Cortex of kidney (tissue), 1 donor: ENCODE data around the gene STX12.
A peak's percentile ranks its signal among the peaks of the same experiment; 100 is the strongest.

ENCODE experiments used
- DNase-seq: peaks from one replicate; lab custom pipeline; 2025; lab: John Stamatoyannopoulos, UW

STX12 gene

GRCh38 chr1:27772932-27773825, at the start of gene STX12:
Gene STX12 (plus strand): TSS chr1:27773219. CDS start chr1:27773308, 89 bp downstream.
- DNase-seq = peak; percentile 60

DNA sequence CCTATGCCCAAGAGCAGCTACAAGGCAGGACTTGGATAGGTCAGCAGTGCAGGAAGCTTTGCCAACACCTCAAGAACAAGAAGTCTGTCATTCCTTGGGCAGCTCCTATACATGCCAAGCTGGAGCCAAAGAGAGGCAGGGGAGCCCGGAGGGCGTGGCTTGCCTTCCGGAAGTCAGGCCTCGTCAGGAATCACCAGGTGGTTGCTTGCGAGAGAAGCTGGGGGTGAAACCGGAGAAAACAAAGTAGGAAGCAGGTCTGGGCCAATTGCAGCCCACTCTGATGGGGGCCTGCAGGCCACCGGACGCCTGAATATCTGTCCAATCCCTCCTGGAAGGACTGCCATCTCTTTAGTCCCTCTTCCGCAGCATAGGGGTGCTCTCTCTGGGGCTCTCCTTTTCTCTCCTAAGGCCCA, 48.1 kb upstream of the STX12 start:
- DNase-seq = no peak

GRCh38 chr1:27725374-27726172, 47.4 kb upstream of the STX12 start, which contains the start of gene FAM76A:
Gene FAM76A (plus strand): TSS chr1:27725961. CDS start chr1:27726081, 120 bp downstream.
- peak; percentile 94 for DNase-seq

DNA sequence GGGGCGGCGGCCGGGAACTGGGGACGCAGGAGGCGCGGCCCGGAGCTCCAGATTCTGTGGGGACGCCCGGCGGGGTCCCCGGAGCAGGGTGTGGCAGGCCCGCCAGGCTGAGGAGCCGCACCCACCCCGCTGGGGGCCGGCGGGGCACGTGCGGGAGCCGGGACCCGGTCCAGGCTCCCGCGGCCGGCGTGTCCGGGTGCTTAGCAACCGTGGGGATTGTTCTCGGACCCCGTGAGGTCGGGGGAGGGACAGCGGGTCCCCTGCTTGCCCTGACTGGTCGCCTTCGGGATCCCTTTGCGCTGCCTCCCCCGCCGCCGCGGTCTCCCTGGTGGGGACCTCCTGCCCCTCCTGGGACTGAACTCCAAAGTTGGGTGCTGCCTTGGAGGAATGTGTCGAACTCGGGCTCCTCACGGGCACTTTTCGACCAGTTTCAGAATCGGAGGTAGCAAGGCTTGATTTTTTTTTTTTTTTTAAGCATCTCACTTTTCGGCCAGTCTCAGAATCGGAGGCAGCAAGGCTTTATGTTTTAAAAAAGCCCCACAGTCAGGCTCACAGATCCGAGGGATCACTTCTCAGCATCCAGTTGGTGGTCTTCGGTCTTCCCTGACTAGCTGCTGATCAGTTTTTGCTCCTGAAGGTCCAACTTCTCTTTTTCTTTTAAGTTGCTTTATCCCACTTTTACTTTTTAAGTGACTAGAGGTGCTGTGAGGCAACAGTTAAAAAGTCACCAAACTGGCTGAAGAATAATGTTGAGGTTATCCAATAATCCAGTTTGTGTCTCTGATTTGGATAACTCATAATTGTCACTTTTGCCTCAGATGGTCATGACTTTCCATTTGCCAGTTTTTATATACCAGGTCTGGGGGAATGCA, 46.6 kb upstream of the STX12 start:
- DNase-seq = no peak

- DNase-seq = no peak
These were observed 45.9 kb upstream of the STX12 start for GRCh38 chr1:27727126-27727525.

DNA sequence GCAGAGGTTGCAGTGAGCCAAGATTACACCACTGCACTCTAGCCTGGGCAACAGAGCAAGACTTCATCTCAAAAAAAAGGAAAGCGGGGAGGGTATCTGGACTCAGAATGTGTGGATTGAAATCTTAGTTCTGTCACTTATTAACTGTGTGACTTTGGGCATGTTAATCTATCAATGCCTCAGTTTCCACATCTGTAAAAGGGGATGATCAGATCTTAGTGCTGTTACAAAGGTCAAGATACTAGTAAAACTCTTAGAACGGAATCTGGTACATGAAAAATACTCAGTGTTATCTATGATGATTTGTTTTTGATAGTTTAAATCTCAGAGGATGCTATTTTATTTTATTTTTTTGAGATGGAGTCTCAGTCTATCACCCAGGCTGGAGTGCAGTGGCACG, 36.8 kb upstream of the STX12 start:
- no peak for DNase-seq

DNA sequence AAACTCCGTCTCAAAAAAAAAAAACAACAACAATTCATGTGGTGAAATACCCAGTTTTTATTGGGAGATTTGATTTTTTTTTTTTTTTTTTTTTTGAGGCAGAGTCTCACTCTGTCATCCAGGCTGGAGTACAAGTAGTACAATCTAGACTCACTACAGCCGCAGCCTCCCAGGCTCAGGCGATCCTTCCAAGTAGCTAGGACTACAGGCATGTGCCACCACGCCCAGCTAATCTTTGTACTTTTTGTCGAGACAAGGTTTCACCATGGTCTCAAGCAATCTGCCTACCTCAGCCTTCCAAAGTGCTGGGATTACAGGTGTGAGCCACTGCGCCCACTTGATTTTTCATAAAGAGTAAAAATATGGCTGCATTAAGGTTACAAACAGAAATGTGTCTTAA, 31.9 kb upstream of the STX12 start:
- DNase-seq = no peak

GRCh38 chr1:27744556-27744955, 28.5 kb upstream of the STX12 start:
- no peak for DNase-seq

GRCh38 chr1:27745466-27745865, 27.6 kb upstream of the STX12 start:
- DNase-seq = no peak

DNA sequence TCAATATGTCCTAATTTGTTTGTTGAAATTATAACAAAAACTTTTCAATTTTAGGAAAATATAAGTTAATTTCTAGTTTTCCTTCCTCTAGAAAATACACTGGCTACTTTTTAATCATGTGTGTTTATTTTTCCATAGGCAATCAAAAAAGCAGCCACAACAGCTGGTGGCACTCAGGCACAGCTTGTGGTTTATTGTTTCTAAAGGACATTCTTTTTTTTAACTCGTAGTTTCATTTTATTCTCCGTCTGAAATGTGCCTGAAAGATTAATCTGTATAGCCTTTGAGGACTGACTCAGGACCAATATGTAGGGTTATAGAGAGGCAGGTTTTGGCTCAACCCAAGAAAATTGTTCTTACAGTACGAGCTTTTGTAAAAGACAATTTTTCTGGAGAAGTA, 20.7 kb upstream of the STX12 start:
- no peak for DNase-seq

GRCh38 chr1:27755286-27755685, 17.7 kb upstream of the STX12 start:
- DNase-seq = no peak

DNA sequence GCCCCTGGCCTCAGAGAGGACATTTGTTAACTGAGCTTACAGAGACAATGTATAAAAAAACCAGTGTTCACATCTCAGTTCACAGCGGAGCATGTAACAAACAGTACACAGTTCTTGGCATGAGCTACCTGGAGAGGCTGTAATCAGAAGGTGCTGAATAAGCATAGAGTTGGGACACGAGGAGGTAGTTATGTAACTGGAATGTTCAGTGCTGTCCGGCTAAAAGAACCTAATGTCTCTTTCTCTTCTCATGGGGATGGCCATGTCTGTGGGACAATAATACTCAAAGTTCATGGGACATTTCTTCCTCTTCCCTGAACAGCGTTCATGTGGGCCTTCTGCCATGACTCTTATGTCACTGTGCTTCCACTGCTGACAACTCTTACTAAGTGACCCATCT, 17.2 kb upstream of the STX12 start:
- no peak for DNase-seq

- DNase-seq = no peak
These were observed 13.8 kb upstream of the STX12 start for GRCh38 chr1:27759236-27759635.

DNA sequence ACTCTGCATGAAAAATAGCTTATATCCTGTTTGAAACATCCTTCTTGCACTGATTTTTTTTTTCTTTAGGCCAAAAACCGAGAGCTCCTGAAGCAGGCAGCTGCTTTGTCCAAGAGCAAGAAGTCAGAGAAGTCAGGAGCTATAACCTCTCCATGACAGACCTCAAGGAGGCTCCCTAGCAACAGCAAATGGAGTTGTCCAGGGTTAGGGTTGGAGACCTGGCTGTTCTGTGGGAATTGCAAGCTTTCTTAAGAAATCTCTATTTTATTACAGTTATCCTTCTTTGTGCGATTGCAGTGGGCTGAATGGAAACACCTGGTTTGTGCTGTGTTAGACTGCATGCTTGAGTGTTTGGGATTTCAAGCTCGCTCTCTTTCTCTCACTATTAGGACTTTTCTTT, 12.6 kb upstream of the STX12 start:
- no peak for DNase-seq

- no peak for DNase-seq
These were observed 11.0 kb upstream of the STX12 start for GRCh38 chr1:27762033-27762432.

DNA sequence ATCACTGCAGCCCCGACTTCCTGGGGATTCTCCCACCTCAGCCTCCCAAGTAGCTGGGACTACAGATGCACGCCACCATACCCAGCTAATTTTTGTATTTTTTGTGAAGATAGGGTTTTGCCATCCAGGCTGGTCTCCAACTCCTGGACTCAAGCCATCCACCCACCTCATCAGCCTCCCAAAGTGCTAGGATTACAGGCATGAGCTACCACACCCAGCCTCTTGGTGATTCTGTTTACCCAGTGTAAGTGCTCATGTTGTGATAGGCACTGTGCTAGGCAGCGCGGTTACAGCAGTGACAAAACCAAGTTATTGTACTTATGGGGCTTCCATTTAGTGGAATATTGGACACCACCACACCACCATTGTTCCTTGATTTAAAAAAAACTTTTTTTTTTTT, 9.7 kb upstream of the STX12 start:
- DNase-seq = no peak

- DNase-seq = no peak
These were observed 2.7 kb upstream of the STX12 start for GRCh38 chr1:27770293-27770830.

GRCh38 chr1:27772036-27772931, 735 bp upstream of the STX12 start:
- DNase-seq = no peak

- no peak for DNase-seq
These were observed 917 bp downstream of the STX12 start for GRCh38 chr1:27773826-27774445.

DNA sequence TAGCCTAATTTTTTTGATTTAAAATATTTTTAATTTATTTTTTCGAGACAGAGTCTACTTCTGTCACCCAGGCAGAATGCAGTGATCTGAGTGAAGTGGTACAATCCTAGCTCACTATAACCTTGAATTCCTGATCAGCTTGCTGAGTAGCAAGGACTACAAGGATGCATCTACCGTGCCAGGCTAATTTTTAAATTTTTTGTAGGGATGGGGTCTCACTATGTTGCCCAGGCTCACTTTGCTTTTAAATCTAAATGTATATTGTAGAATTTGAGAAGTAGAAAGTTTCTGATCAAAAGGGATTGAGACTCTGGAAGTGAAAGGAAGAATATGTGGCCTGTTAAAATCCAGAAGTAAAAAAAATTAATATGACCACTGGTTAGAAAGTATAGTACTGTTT, 1.6 kb downstream of the STX12 start:
- no peak for DNase-seq
